GM19023 (cell line): ENCODE measurements around the gene LSAMP.
"Not testable (repeated sequence)": the region's sequence is repeated elsewhere in the genome, so short reads cannot be mapped to it uniquely, and the experiment has no call there.

Experiments
- ATAC-seq: cut with Tn5 transposase; IDR thresholded peaks from one replicate; pipeline ENCODE4 v1.9.1; 2021; ENCODE audit warnings: mild to moderate bottlenecking, moderate library complexity; ENCODE audit not compliant: unreplicated experiment

LSAMP gene

GRCh38 chr3:115862099-115862498 lies 583.2 kb downstream of the LSAMP start:
- ATAC-seq: no peak

- ATAC-seq: no peak
Observed at GRCh38 chr3:115861166-115861733, 584.0 kb downstream of the LSAMP start.

GRCh38 chr3:115860766-115861165 lies 584.5 kb downstream of the LSAMP start:
- ATAC-seq: no peak

- no peak for ATAC-seq
Observed at GRCh38 chr3:115859002-115859807, 586.1 kb downstream of the LSAMP start.

- no peak for ATAC-seq
Observed at GRCh38 chr3:115857518-115858136, 587.7 kb downstream of the LSAMP start.

GRCh38 chr3:115855911-115856310 lies 589.4 kb downstream of the LSAMP start:
- no peak for ATAC-seq

GRCh38 chr3:115853104-115853503 lies 592.2 kb downstream of the LSAMP start:
- ATAC-seq: no peak

GRCh38 chr3:115852278-115852677 lies 593.0 kb downstream of the LSAMP start:
- ATAC-seq: no peak

- no peak for ATAC-seq
Observed at GRCh38 chr3:115851571-115851970, 593.7 kb downstream of the LSAMP start.

GRCh38 chr3:115848641-115849040 lies 596.6 kb downstream of the LSAMP start:
- ATAC-seq: no peak

- ATAC-seq: no peak
Observed at GRCh38 chr3:115845986-115846385, 599.3 kb downstream of the LSAMP start.

GRCh38 chr3:115844729-115845128 lies 600.6 kb downstream of the LSAMP start:
- ATAC-seq: not testable (repeated sequence)

GRCh38 chr3:115843206-115843605 lies 602.1 kb downstream of the LSAMP start:
- no peak for ATAC-seq

GRCh38 chr3:115839246-115839645 lies 606.0 kb downstream of the LSAMP start:
- ATAC-seq: no peak

- ATAC-seq: no peak
Observed at GRCh38 chr3:115838786-115839185, 606.5 kb downstream of the LSAMP start.

- no peak for ATAC-seq
Observed at GRCh38 chr3:115836944-115837343, 608.3 kb downstream of the LSAMP start.

- no peak for ATAC-seq
Observed at GRCh38 chr3:115835946-115836345, 609.3 kb downstream of the LSAMP start.

- ATAC-seq: no peak
Observed at GRCh38 chr3:115834068-115834467, 611.2 kb downstream of the LSAMP start.

GRCh38 chr3:115833074-115833473 lies 612.2 kb downstream of the LSAMP start:
- no peak for ATAC-seq

GRCh38 chr3:115832265-115832664 lies 613.0 kb downstream of the LSAMP start:
- ATAC-seq: no peak

- ATAC-seq: no peak
Observed at GRCh38 chr3:115831864-115832263, 613.4 kb downstream of the LSAMP start.

GRCh38 chr3:115830764-115831395 lies 614.4 kb downstream of the LSAMP start:
- no peak for ATAC-seq
